ENCODE measurements around the gene ASIC4. TPM values are rescaled to one million over a fixed set of nuclear protein-coding genes. Genes with fewer than 3 reads are reported as not detected.

ASIC4 gene
- total RNA-seq, 1 experiment from 2014 or later = not detected

GRCh38 chr2:219471476-219472371 is 42.6 kb upstream of the ASIC4 start:
- no TSS peak for BruUV-seq (replicated peaks)
- Mint-ChIP-seq H3K27ac (ENCODE audit: low read depth, unreplicated experiment) (no peak overlapping the region), H3K36me3 (ENCODE audit: insufficient read depth, unreplicated experiment) (peaks cover 2% of the 10 kb centered on the region), H3K4me3 (ENCODE audit: unreplicated experiment) (no peak overlapping the region), H3K9me3 (ENCODE audit: unreplicated experiment) (no peaks in the 10 kb centered on the region), H3K4me1 (ENCODE audit: insufficient read depth, unreplicated experiment) (no peaks in the 10 kb centered on the region), H3K27me3 (ENCODE audit: insufficient read depth, unreplicated experiment) (no peaks in the 10 kb centered on the region)
- DNase-seq (ENCODE audit: unreplicated experiment) = no peak
- ChIA-PET POLR2A (no interaction called here), CTCF (interaction anchor here (0.6 to 1.3 kb wide), 2 partner anchors 10 to 14 kb away, joined by 3 to 4 read pairs; no protein-coding TSS in a partner anchor)
- TF ChIP-seq CTCF (IDR thresholded peaks at IDR 0.05; ENCODE audit: unreplicated experiment) = no peak
- intact Hi-C loops (cut with micrococcal nuclease) = no loop called here

- no peaks in the 10 kb centered on the region for H3K4me1 Mint-ChIP-seq (ENCODE audit: insufficient read depth, unreplicated experiment)
- TF ChIP-seq CTCF (IDR thresholded peaks at IDR 0.05; ENCODE audit: unreplicated experiment) = no peak
- no peak overlapping the region for H3K27ac Mint-ChIP-seq (ENCODE audit: low read depth, unreplicated experiment)
- no peak for DNase-seq (ENCODE audit: unreplicated experiment)
- intact Hi-C loops (cut with micrococcal nuclease) = no loop called here
- no peaks in the 10 kb centered on the region for H3K27me3 Mint-ChIP-seq (ENCODE audit: insufficient read depth, unreplicated experiment)
- no TSS peak for BruUV-seq (replicated peaks)
- ChIA-PET POLR2A (interaction anchor here (0.6 kb wide), 1 partner anchor 24 kb away, joined by 3 read pairs; no protein-coding TSS in a partner anchor), CTCF (interaction anchor here (1.5 to 2.3 kb wide), 2 partner anchors 57 to 70 kb away, joined by 5 to 10 read pairs; no protein-coding TSS in a partner anchor)
- peaks cover 7% of the 10 kb centered on the region for H3K36me3 Mint-ChIP-seq (ENCODE audit: insufficient read depth, unreplicated experiment)
- no peaks in the 10 kb centered on the region for H3K9me3 Mint-ChIP-seq (ENCODE audit: unreplicated experiment)
- H3K4me3 Mint-ChIP-seq (ENCODE audit: unreplicated experiment) = no peak overlapping the region
Observed at GRCh38 chr2:219472629-219473187, 41.6 kb upstream of the ASIC4 start.

- Mint-ChIP-seq H3K4me1 (ENCODE audit: insufficient read depth, unreplicated experiment) (no peaks in the 10 kb centered on the region), H3K27ac (ENCODE audit: low read depth, unreplicated experiment) (no peak overlapping the region), H3K4me3 (ENCODE audit: unreplicated experiment) (no peak overlapping the region), H3K9me3 (ENCODE audit: unreplicated experiment) (no peaks in the 10 kb centered on the region), H3K36me3 (ENCODE audit: insufficient read depth, unreplicated experiment) (peaks cover 11% of the 10 kb centered on the region), H3K27me3 (ENCODE audit: insufficient read depth, unreplicated experiment) (no peaks in the 10 kb centered on the region)
- DNase-seq (ENCODE audit: unreplicated experiment) = no peak
- ChIA-PET CTCF (interaction anchor here (0.7 to 2.3 kb wide), 4 partner anchors 17 to 314 kb away, joined by 3 to 10 read pairs (median 4); no protein-coding TSS in a partner anchor), POLR2A (interaction anchor here (0.6 to 1.0 kb wide), 2 partner anchors 22 to 24 kb away, joined by 3 read pairs; a partner anchor contains a TSS)
- intact Hi-C loops (cut with micrococcal nuclease) = no loop called here
- no TSS peak for BruUV-seq (replicated peaks)
- no peak for TF ChIP-seq CTCF (IDR thresholded peaks at IDR 0.05; ENCODE audit: unreplicated experiment)
Observed at GRCh38 chr2:219473511-219473910, 40.8 kb upstream of the ASIC4 start.
